ENCODE measurements around the gene ZBTB1.

- TF ChIP-seq CTCF (IDR thresholded peaks at IDR 0.05; ENCODE audit: insufficient read depth, low read length, poor library complexity, severe bottlenecking): no peak
- TF ChIP-seq EZH2phosphoT487 (conservative IDR thresholded peaks at IDR 0.05; ENCODE audit: low read length): no peak
Observed at GRCh38 chr14:64506721-64507120, 2.2 kb downstream of the ZBTB1 start.
